IMR-90 (cell line): ENCODE data around the gene SPINT3. TPM values are rescaled to one million over a fixed set of nuclear protein-coding genes. Genes with fewer than 3 reads are reported as not detected.

Source experiments
- ATAC-seq: fragments of 200-7000 bp; cut with Tn5 transposase; 2 replicates; pipeline ENCODE4 v1.9.1; 2020; ENCODE audit warnings: low read depth, mild to moderate bottlenecking, moderate library complexity
- Bru-seq: library from RNA; stranded (reverse); fragments of 400-500 nt; gene quantifications from one replicate; lab custom pipeline; 2021; lab: Mats Ljungman, UMichigan
- BruChase-seq, 2 experiments: library from RNA; stranded (reverse); fragments of 400-500 nt; gene quantifications; one replicate each; lab custom pipeline; 2021; lab: Mats Ljungman, UMichigan
- BruUV-seq: library from RNA; stranded (reverse); fragments of 400-500 nt; replicated peaks from 2 replicates; lab custom pipeline; 2021; lab: Mats Ljungman, UMichigan
- CTCF ChIA-PET: fragments of 300-600 bp; formaldehyde crosslinking; extraction: SDS; loops from one replicate; lab custom pipeline; 2021; ENCODE audit warnings: antibody characterized with exemption; lab: Yijun Ruan, JAX
- POLR2A ChIA-PET: fragments of 300-600 bp; sonication (Branson Sonifier 250); formaldehyde crosslinking; loops from one replicate; lab custom pipeline; 2022; ENCODE audit warnings: antibody characterized with exemption; ENCODE audit not compliant: unreplicated experiment; lab: Charles Lee
- DNase-seq: peaks from one replicate; pipeline ENCODE4 v3.0.0; 2013
- H2AFZ ChIP-seq: replicated peaks from 2 replicates; pipeline ENCODE3; 2013; ENCODE audit warnings: low read length, mild to moderate bottlenecking; ENCODE audit not compliant: poor library complexity
- H2AK5ac ChIP-seq: 2 replicates; pipeline ENCODE4 v1.6.1; 2013; ENCODE audit warnings: low read depth, low read length, inconsistent platforms
- H2AK9ac ChIP-seq: replicated peaks from 2 replicates; pipeline ENCODE3; 2013; ENCODE audit warnings: mild to moderate bottlenecking, low read depth, low read length, moderate library complexity; ENCODE audit not compliant: poor library complexity
- H2BK120ac ChIP-seq: 2 replicates; pipeline ENCODE4 v1.6.1; 2013; ENCODE audit warnings: low read depth, low read length, inconsistent platforms
- H2BK15ac ChIP-seq: 3 replicates; pipeline ENCODE4 v1.6.1; 2013; ENCODE audit warnings: low read depth, low read length, inconsistent platforms
- H2BK20ac ChIP-seq: 2 replicates; pipeline ENCODE4 v1.6.1; 2013; ENCODE audit warnings: low read depth, mild to moderate bottlenecking, inconsistent platforms, low read length, moderate library complexity
- H2BK5ac ChIP-seq: 2 replicates; pipeline ENCODE4 v1.6.1; 2013; ENCODE audit warnings: mild to moderate bottlenecking, low read depth, low read length, inconsistent platforms; ENCODE audit not compliant: poor library complexity, severe bottlenecking
- H3K14ac ChIP-seq: replicated peaks from 2 replicates; pipeline ENCODE4 v1.6.1; 2013; ENCODE audit warnings: low read depth, low read length, inconsistent platforms
- H3K18ac ChIP-seq: 2 replicates; pipeline ENCODE4 v1.6.1; 2013; ENCODE audit warnings: low read depth, low read length, control low read depth
- H3K23ac ChIP-seq: 2 replicates; pipeline ENCODE4 v1.6.1; 2013; ENCODE audit warnings: low read depth, low read length, inconsistent platforms
- H3K27ac ChIP-seq: 2 replicates; pipeline ENCODE4 v1.5.1; 2013; ENCODE audit warnings: mild to moderate bottlenecking, control low read depth, low read length; ENCODE audit not compliant: insufficient read depth
- H3K27me3 ChIP-seq: 2 replicates; pipeline ENCODE4 v1.6.1; 2013; ENCODE audit warnings: low read length; ENCODE audit not compliant: control insufficient read depth, insufficient read depth
- H3K36me3 ChIP-seq: 2 replicates; pipeline ENCODE4 v1.6.1; 2013; ENCODE audit warnings: low read length, mixed read lengths; ENCODE audit not compliant: control insufficient read depth, insufficient read depth
- H3K4ac ChIP-seq: 2 replicates; pipeline ENCODE4 v1.6.1; 2013; ENCODE audit warnings: low read depth, low read length, inconsistent platforms
- H3K4me1 ChIP-seq: 2 replicates; pipeline ENCODE4 v1.6.1; 2013; ENCODE audit warnings: low read length, mixed read lengths; ENCODE audit not compliant: control insufficient read depth, insufficient read depth
- H3K4me2 ChIP-seq: 2 replicates; pipeline ENCODE4 v1.6.1; 2013; ENCODE audit warnings: low read depth, mild to moderate bottlenecking, control low read depth, low read length, moderate library complexity
- H3K4me3 ChIP-seq: 2 replicates; pipeline ENCODE4 v1.5.1; 2013; ENCODE audit warnings: low read depth, mild to moderate bottlenecking, control low read depth, low read length, moderate library complexity; ENCODE audit not compliant: insufficient read depth
- H3K56ac ChIP-seq: 2 replicates; pipeline ENCODE4 v1.6.1; 2013; ENCODE audit warnings: low read length, inconsistent platforms; ENCODE audit not compliant: insufficient read depth; ENCODE audit errors: extremely low read depth
- H3K79me1 ChIP-seq, 2 experiments: 2 replicates each; pipeline ENCODE4 v1.6.1; 2013; ENCODE audit warnings: low read length in 2 of 2, inconsistent platforms in 1 of 2, low read depth in 1 of 2
- H3K9ac ChIP-seq: 2 replicates; pipeline ENCODE4 v1.6.1; 2013; ENCODE audit warnings: low read depth, low read length, control low read depth
- H3K9me1 ChIP-seq: 2 replicates; pipeline ENCODE4 v1.6.1; 2013; ENCODE audit warnings: low read length, inconsistent platforms; ENCODE audit not compliant: insufficient read depth
- H3K9me3 ChIP-seq: 2 replicates; pipeline ENCODE4 v1.6.1; 2013; ENCODE audit warnings: low read length; ENCODE audit not compliant: control insufficient read depth, insufficient read depth
- H4K20me1 ChIP-seq: 2 replicates; pipeline ENCODE4 v1.6.1; 2013; ENCODE audit warnings: low read length, inconsistent platforms; ENCODE audit not compliant: insufficient read depth
- H4K5ac ChIP-seq: 2 replicates; pipeline ENCODE4 v1.6.1; 2013; ENCODE audit warnings: mild to moderate bottlenecking, low read depth, low read length, control low read depth
- H4K8ac ChIP-seq, 2 experiments: 2 replicates each; pipeline ENCODE4 v1.6.1; 2013; ENCODE audit warnings: low read depth in 2 of 2, low read length in 2 of 2, control low read depth in 1 of 2, inconsistent platforms in 1 of 2
- H4K91ac ChIP-seq: 2 replicates; pipeline ENCODE4 v1.6.1; 2013; ENCODE audit warnings: low read depth, low read length, inconsistent platforms; ENCODE audit not compliant: insufficient read depth
- BHLHE40 ChIP-seq: fragments of 150-350 bp; IDR thresholded peaks from 2 replicates; pipeline ENCODE4 v1.6.1; 2016; ENCODE audit warnings: mild to moderate bottlenecking, low read depth, low read length
- CEBPB ChIP-seq: IDR thresholded peaks from 2 replicates; pipeline ENCODE4 v1.6.1; 2012; ENCODE audit warnings: low read depth, low read length, improper control_type of control experiment
- CHD1 ChIP-seq: IDR thresholded peaks from 2 replicates; pipeline ENCODE4 v1.6.1; 2012; ENCODE audit warnings: low read depth, low read length, improper control_type of control experiment
- FOS ChIP-seq: fragments of 150-350 bp; IDR thresholded peaks from 2 replicates; pipeline ENCODE4 v1.6.1; 2016; ENCODE audit warnings: low read depth, low read length
- MAFK ChIP-seq: IDR thresholded peaks from 2 replicates; pipeline ENCODE4 v1.6.1; 2012; ENCODE audit warnings: low read depth, low read length, improper control_type of control experiment
- MAZ ChIP-seq: IDR thresholded peaks from 2 replicates; pipeline ENCODE4 v1.6.1; 2012; ENCODE audit warnings: low read depth, mild to moderate bottlenecking, low read length, improper control_type of control experiment, moderate library complexity, borderline replicate concordance
- MXI1 ChIP-seq: IDR thresholded peaks from 2 replicates; pipeline ENCODE4 v1.6.1; 2012; ENCODE audit warnings: low read depth, mild to moderate bottlenecking, low read length, moderate library complexity, borderline replicate concordance
- RAD21 ChIP-seq: IDR thresholded peaks from 2 replicates; pipeline ENCODE4 v1.6.1; 2012; ENCODE audit warnings: low read length, improper control_type of control experiment
- RCOR1 ChIP-seq: IDR thresholded peaks from 2 replicates; pipeline ENCODE4 v1.6.1; 2012; ENCODE audit warnings: mild to moderate bottlenecking, low read length, improper control_type of control experiment; ENCODE audit not compliant: insufficient replicate concordance
- RFX5 ChIP-seq: IDR thresholded peaks from 2 replicates; pipeline ENCODE4 v1.8.0; 2012; ENCODE audit warnings: low read depth, mild to moderate bottlenecking, low read length, moderate library complexity
- WGBS, 2 experiments: methylation state at CpG; one replicate each; pipeline versions ENCODE4 v1.1.5 to v1.1.7; 2013; ENCODE audit warnings: missing lambda C conversion rate in 2 of 2; ENCODE audit not compliant: insufficient read length in 1 of 2; ENCODE audit errors: extremely low coverage in 2 of 2; 5-methylcytosine and 5-hydroxymethylcytosine counted together
- dilution Hi-C: fragments of 300-500 bp; cut with HindIII; formaldehyde crosslinking; loops from one replicate; pipeline ENCODE4 v1.14.3; 2018; ENCODE audit warnings: low sequenced_read_pairs; ENCODE audit not compliant: unreplicated experiment
- in situ Hi-C: fragments of 300-500 bp; cut with MboI; formaldehyde crosslinking; loops from 3 replicates; pipeline ENCODE4 v1.14.3; 2019; ENCODE audit warnings: low sequenced_read_pairs, inconsistent platforms, mixed read lengths
- intact Hi-C: fragments of 100-400 bp; cut with micrococcal nuclease; formaldehyde crosslinking; loops from 2 replicates; pipeline ENCODE4 v1.10.0; 2022
- long read RNA-seq: library from polyadenylated mRNA; unstranded; transcript quantifications from one replicate; pipeline ENCODE4 v2.0.0, GENCODE V29; 2021; ENCODE audit not compliant: unreplicated experiment
- polyA plus RNA-seq, 3 experiments: library from polyadenylated mRNA; depleted of rRNA; stranded (reverse); fragments of >200 nt; gene quantifications; 2 replicates each; pipeline ENCODE4 v1.2.3, GENCODE V29; 2012; ENCODE audit warnings: low replicate concordance in 1 of 3
- total RNA-seq: library from RNA; depleted of rRNA; stranded (reverse); fragments of >200 nt; gene quantifications from 2 replicates; pipeline ENCODE4 v1.2.3, GENCODE V29; 2012; rRNA removed
- TF ChIP-seq, protein P1 (sequence below): conservative IDR thresholded peaks from 2 replicates; pipeline ENCODE4 v1.5.1; 2012; ENCODE audit warnings: mild to moderate bottlenecking, low read depth, low read length, improper control_type of control experiment
- TF ChIP-seq, protein P2 (sequence below): fragments of 150-350 bp; IDR thresholded peaks from 2 replicates; pipeline ENCODE4 v1.6.1; 2016; ENCODE audit warnings: low read depth, mild to moderate bottlenecking, low read length, moderate library complexity, borderline replicate concordance
- TF ChIP-seq, protein P3 (sequence below): fragments of 150-350 bp; IDR thresholded peaks from 2 replicates; pipeline ENCODE4 v1.6.1; 2017; ENCODE audit warnings: mild to moderate bottlenecking, antibody characterized with exemption, low read length, low read depth

Gene SPINT3, protein sequence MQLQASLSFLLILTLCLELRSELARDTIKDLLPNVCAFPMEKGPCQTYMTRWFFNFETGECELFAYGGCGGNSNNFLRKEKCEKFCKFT
- total RNA-seq (not detected in 2 replicates), polyA plus RNA-seq (2012; rRNA removed) (not detected in 2 replicates), Bru-seq, nascent RNA (not detected), BruChase-seq, experiment 1, labeled RNA remaining after a 6-hour chase (not detected), BruChase-seq, experiment 2, labeled RNA remaining after a 2-hour chase (not detected)
- not detected in 2 replicates for polyA plus RNA-seq (2012; cell fraction: cytosol; rRNA removed)
- polyA plus RNA-seq (2012; cell fraction: nucleus; rRNA removed; ENCODE audit: low replicate concordance) = not detected in 2 replicates
- long read RNA-seq = 0 reads

DNA sequence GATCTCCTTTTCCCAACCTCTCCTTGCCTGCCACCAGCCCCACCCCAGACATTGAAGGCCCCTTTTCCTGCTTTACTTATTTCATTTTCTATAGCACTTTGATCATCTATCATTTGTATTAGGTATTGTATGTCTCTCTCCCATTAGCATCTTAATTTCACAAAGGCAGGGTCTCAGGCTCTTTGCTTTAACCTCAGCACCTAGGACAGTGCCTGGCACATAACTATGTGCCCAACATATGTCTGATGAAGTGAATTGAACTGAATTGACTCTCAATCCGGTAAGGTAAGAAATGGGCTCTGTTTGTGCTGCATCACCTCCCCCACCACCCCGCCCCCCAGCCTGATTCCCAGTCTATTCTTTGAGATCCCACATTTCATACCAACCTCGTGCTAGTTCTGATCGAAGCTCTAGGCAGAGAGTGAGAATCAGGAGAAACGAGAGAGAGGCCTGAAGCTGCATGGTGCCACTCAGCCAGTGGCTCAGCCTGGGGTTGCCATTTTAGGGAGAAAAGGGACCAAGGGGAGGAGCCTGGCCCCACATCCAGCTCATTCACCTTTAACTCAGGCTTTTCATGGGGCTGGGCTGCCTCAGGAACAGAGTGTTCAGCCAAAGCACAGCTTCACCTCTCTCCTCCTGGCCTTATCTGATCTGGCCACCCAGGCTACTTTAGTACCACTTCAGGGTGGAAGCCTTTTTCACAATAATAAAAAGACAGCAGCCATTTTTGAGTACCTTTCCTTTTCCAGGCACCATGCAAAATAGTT lies at the start of gene SPINT3:
SPINT3 (minus strand) TSS at position 476 of the 767 bp plus-strand sequence; CDS start at position 462, 14 bp downstream.
- Histone ChIP-seq H3K14ac (no peak within 1 kb of the TSS), H2BK20ac (no peak within 1 kb of the TSS), H4K8ac (no peak within 1 kb of the TSS), H2AK5ac (no peak within 1 kb of the TSS), H3K4me1 (no peaks in the 10 kb centered on the region), H3K36me3 (no peaks in the 10 kb centered on the region), H3K23ac (no peak within 1 kb of the TSS), H3K9ac (no peak within 1 kb of the TSS), H4K5ac (no peak within 1 kb of the TSS), H2BK15ac (no peak within 1 kb of the TSS), H3K4me2 (no peak within 1 kb of the TSS), H2BK5ac (no peak within 1 kb of the TSS), H3K56ac (no peak within 1 kb of the TSS), H2AFZ (no peak within 1 kb of the TSS), H3K27ac (no peak within 1 kb of the TSS), H2AK9ac (no peak within 1 kb of the TSS), H3K4me3 (no peak within 1 kb of the TSS), H3K18ac (no peak within 1 kb of the TSS), H4K91ac (no peak within 1 kb of the TSS), H3K79me1 (no peaks in the 10 kb centered on the region), H3K9me3 (no peaks in the 10 kb centered on the region), H3K4ac (no peak within 1 kb of the TSS), H3K9me1 (no peaks in the 10 kb centered on the region), H3K27me3 (no peaks in the 10 kb centered on the region), H4K20me1 (no peaks in the 10 kb centered on the region), H2BK120ac (no peak within 1 kb of the TSS)
- dilution Hi-C loops = no loop called here
- BruUV-seq = no TSS peak
- intact Hi-C loops = no loop called here
- DNase-seq (no peak), ATAC-seq (no peak)
- WGBS, 2 experiments = no CpG with 5 or more reads among the region's 5 CpGs
- in situ Hi-C loops = no loop called here
- POLR2A ChIA-PET = no interaction called here
- CTCF ChIA-PET = no interaction called here
- TF ChIP-seq RFX5 = no peak
- no peak for TF ChIP-seq MAZ
- TF ChIP-seq CEBPB = no peak
- TF ChIP-seq, protein P1, sequence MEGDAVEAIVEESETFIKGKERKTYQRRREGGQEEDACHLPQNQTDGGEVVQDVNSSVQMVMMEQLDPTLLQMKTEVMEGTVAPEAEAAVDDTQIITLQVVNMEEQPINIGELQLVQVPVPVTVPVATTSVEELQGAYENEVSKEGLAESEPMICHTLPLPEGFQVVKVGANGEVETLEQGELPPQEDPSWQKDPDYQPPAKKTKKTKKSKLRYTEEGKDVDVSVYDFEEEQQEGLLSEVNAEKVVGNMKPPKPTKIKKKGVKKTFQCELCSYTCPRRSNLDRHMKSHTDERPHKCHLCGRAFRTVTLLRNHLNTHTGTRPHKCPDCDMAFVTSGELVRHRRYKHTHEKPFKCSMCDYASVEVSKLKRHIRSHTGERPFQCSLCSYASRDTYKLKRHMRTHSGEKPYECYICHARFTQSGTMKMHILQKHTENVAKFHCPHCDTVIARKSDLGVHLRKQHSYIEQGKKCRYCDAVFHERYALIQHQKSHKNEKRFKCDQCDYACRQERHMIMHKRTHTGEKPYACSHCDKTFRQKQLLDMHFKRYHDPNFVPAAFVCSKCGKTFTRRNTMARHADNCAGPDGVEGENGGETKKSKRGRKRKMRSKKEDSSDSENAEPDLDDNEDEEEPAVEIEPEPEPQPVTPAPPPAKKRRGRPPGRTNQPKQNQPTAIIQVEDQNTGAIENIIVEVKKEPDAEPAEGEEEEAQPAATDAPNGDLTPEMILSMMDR = no peak
- TF ChIP-seq RCOR1 = no peak
- TF ChIP-seq FOS = no peak
- TF ChIP-seq CHD1 = no peak
- TF ChIP-seq, protein P2, sequence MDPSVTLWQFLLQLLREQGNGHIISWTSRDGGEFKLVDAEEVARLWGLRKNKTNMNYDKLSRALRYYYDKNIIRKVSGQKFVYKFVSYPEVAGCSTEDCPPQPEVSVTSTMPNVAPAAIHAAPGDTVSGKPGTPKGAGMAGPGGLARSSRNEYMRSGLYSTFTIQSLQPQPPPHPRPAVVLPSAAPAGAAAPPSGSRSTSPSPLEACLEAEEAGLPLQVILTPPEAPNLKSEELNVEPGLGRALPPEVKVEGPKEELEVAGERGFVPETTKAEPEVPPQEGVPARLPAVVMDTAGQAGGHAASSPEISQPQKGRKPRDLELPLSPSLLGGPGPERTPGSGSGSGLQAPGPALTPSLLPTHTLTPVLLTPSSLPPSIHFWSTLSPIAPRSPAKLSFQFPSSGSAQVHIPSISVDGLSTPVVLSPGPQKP = no peak
- TF ChIP-seq MAFK = no peak
- TF ChIP-seq MXI1 = no peak
- no peak for TF ChIP-seq BHLHE40
- TF ChIP-seq RAD21 = no peak
- TF ChIP-seq, protein P3, sequence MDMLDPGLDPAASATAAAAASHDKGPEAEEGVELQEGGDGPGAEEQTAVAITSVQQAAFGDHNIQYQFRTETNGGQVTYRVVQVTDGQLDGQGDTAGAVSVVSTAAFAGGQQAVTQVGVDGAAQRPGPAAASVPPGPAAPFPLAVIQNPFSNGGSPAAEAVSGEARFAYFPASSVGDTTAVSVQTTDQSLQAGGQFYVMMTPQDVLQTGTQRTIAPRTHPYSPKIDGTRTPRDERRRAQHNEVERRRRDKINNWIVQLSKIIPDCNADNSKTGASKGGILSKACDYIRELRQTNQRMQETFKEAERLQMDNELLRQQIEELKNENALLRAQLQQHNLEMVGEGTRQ = no peak
